HCT116 (cell line): ENCODE data around the gene PLCB4. TPM values are rescaled to one million over a fixed set of nuclear protein-coding genes. Genes with fewer than 3 reads are reported as not detected.

Experiments used
- ATAC-seq: fragments of 200-7000 bp; cut with Tn5 transposase; 2 replicates; pipeline ENCODE4 v1.9.1; 2020; ENCODE audit warnings: mild to moderate bottlenecking, moderate library complexity
- BruUV-seq: library from RNA; stranded (reverse); fragments of 400-500 nt; replicated peaks from 2 replicates; lab custom pipeline; 2021; lab: Mats Ljungman, UMichigan
- CTCF ChIA-PET: fragments of 300-600 bp; sonication (Branson Sonifier 250); formaldehyde crosslinking; loops from one replicate; lab custom pipeline; 2021; ENCODE audit warnings: antibody characterized with exemption; lab: Charles Lee
- POLR2A ChIA-PET: fragments of 300-600, 350-600 bp; sonication (Branson Sonifier 250); formaldehyde crosslinking; loops from one replicate; lab custom pipeline; 2021; ENCODE audit warnings: antibody characterized with exemption; lab: Charles Lee
- RAD21 ChIA-PET, 2 experiments: fragments of 300-600 bp; sonication (Branson Sonifier 250); formaldehyde crosslinking; loops; one replicate each; lab custom pipeline; 2023; ENCODE audit warnings: low total read pairs in 2 of 2; ENCODE audit not compliant: uncharacterized antibody in 2 of 2, unreplicated experiment in 2 of 2, low non-redundant PET in 1 of 2; lab: Charles Lee
- DNase-seq: peaks from one replicate; pipeline ENCODE4 v3.0.0-alpha.2; 2010; ENCODE audit warnings: low read depth, low spot score
- H2AFZ ChIP-seq: fragments of 200-600 bp; shearing (Covaris generic), sonication (generic); 2 replicates; pipeline ENCODE4 v1.6.1; 2017; ENCODE audit warnings: low read depth, mixed run types, mixed read lengths, antibody characterized with exemption, low read length; ENCODE audit not compliant: poor library complexity, severe bottlenecking
- H3K27ac ChIP-seq: 2 replicates; pipeline ENCODE4 v1.5.1; 2012; ENCODE audit warnings: low read depth, low read length
- H3K27me3 ChIP-seq: fragments of 200-600 bp; sonication (generic); 2 replicates; pipeline ENCODE4 v1.6.1; 2016; ENCODE audit warnings: mixed run types, low read length, mixed read lengths; ENCODE audit not compliant: insufficient read depth
- H3K36me3 ChIP-seq, 2 experiments: fragments of 200-500 bp in 1 of 2; fragments of 200-600 bp in 1 of 2; sonication (Bioruptor generic) in 1 of 2; sonication (generic) in 1 of 2; 2 replicates each; pipeline versions ENCODE4 v1.5.1 to v1.6.1; 2014 to 2016; ENCODE audit warnings: low read length in 2 of 2, inconsistent platforms in 1 of 2, mixed read lengths in 1 of 2, mixed run types in 1 of 2; ENCODE audit not compliant: insufficient read depth in 2 of 2, control insufficient read depth in 1 of 2
- H3K4me1 ChIP-seq, 2 experiments: fragments of 200-600 bp in 1 of 2; sonication (generic) in 1 of 2; 2 replicates each; pipeline versions ENCODE4 v1.5.1 to v1.6.1; 2012 to 2017; ENCODE audit warnings: low read length in 2 of 2, inconsistent platforms in 1 of 2, mild to moderate bottlenecking in 1 of 2, mixed read lengths in 1 of 2, mixed run types in 1 of 2, moderate library complexity in 1 of 2; ENCODE audit not compliant: insufficient read depth in 2 of 2, control insufficient read depth in 1 of 2
- H3K4me2 ChIP-seq: fragments of 200-600 bp; sonication (generic); 2 replicates; pipeline ENCODE4 v1.6.1; 2017; ENCODE audit warnings: mixed run types, low read length, mixed read lengths
- H3K4me3 ChIP-seq, 2 experiments: fragments of 200-600 bp in 1 of 2; sonication (generic) in 1 of 2; replicated peaks in 1 of 2; 2 replicates each; pipeline ENCODE4 v1.5.1; 2011 to 2016; ENCODE audit warnings: low read length in 2 of 2, control low read depth in 1 of 2, low read depth in 1 of 2, mild to moderate bottlenecking in 1 of 2, mixed read lengths in 1 of 2, mixed run types in 1 of 2
- H3K79me2 ChIP-seq: fragments of 200-600 bp; sonication (generic); 2 replicates; pipeline ENCODE4 v1.6.1; 2017; ENCODE audit warnings: mild to moderate bottlenecking, mixed run types, low read length, moderate library complexity, mixed read lengths; ENCODE audit not compliant: insufficient read depth
- H3K9ac ChIP-seq: fragments of 200-600 bp; sonication (generic); 2 replicates; pipeline ENCODE4 v1.6.1; 2016; ENCODE audit warnings: low read length, mixed read lengths
- H3K9me2 ChIP-seq: fragments of 200-600 bp; sonication (generic), shearing (Covaris generic); 2 replicates; pipeline ENCODE4 v1.6.1; 2017; ENCODE audit warnings: mixed run types, mild to moderate bottlenecking, moderate library complexity; ENCODE audit not compliant: insufficient read depth
- H3K9me3 ChIP-seq, 2 experiments: fragments of 200-500 bp in 1 of 2; fragments of 200-600 bp in 1 of 2; sonication (Bioruptor generic) in 1 of 2; sonication (generic) in 1 of 2; 2 replicates each; pipeline ENCODE4 v1.6.1; 2014 to 2017; ENCODE audit warnings: low read length in 2 of 2, mixed read lengths in 2 of 2, inconsistent platforms in 1 of 2, low read depth in 1 of 2, mild to moderate bottlenecking in 1 of 2, mixed run types in 1 of 2, moderate library complexity in 1 of 2; ENCODE audit not compliant: control insufficient read depth in 1 of 2, insufficient read depth in 1 of 2
- H4K20me1 ChIP-seq: fragments of 200-600 bp; sonication (generic), shearing (Covaris generic); 2 replicates; pipeline ENCODE4 v1.6.1; 2017; ENCODE audit warnings: mixed run types, mild to moderate bottlenecking, moderate library complexity; ENCODE audit not compliant: insufficient read depth
- ATF3 ChIP-seq: IDR thresholded peaks from 2 replicates; pipeline ENCODE4 v1.6.1; 2012
- CBX3 ChIP-seq: IDR thresholded peaks from 2 replicates; pipeline ENCODE4 v1.6.1; 2012; ENCODE audit warnings: low read depth
- CEBPB ChIP-seq: IDR thresholded peaks from 2 replicates; pipeline ENCODE4 v1.6.1; 2012; ENCODE audit warnings: low read depth
- POLR2AphosphoS5 ChIP-seq: IDR thresholded peaks from 2 replicates; pipeline ENCODE4 v1.6.1; 2011; ENCODE audit warnings: mild to moderate bottlenecking, low read depth, low read length, moderate library complexity
- REST ChIP-seq: IDR thresholded peaks from 2 replicates; pipeline ENCODE4 v1.6.1; 2012; ENCODE audit warnings: low read depth
- SRF ChIP-seq: IDR thresholded peaks from 2 replicates; pipeline ENCODE4 v1.6.1; 2012; ENCODE audit warnings: low read depth
- intact Hi-C: fragments of 100-400 bp; cut with micrococcal nuclease; formaldehyde crosslinking; loops from 2 replicates; pipeline ENCODE4 v1.10.0; 2022
- total RNA-seq: library from RNA; stranded (reverse); gene quantifications from one replicate; pipeline ENCODE4 v1.2.1, GENCODE V29; 2021; ENCODE audit not compliant: unreplicated experiment
- TF ChIP-seq, protein P1 (sequence below): IDR thresholded peaks from 2 replicates; pipeline ENCODE4 v1.6.1; 2012

PLCB4 gene
- total RNA-seq, 1 experiment from 2014 or later = 2.5 TPM

DNA sequence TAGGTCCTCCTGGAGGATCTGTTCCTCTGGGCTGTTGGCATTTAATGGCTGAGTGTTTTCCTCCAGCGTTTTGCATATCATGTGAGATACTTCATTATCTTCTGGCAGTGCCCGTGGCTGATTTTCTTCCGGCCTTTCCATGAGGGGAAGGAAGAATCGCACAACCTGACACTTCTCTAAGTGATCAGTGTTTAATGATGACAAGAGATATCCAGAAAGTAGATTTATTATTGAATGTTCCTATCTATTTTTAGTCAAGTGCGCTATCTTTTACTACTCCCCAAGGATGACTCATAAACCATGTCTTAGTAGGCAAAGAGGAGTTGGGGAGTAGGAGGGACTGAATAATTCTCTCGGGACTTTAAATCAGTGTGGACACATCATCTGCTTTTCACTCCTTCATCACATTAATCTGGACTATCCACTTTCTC is 149.7 kb downstream of the PLCB4 start (continued):
- TF ChIP-seq REST (no peak), CEBPB (no peak), ATF3 (no peak), CBX3 (no peak), POLR2AphosphoS5 (no peak)

- Histone ChIP-seq H3K27me3 (no peaks in the 10 kb centered on the region), H3K79me2 (no peaks in the 10 kb centered on the region), H3K4me3 (no peak overlapping the region), H3K27ac (no peak overlapping the region), H3K36me3 (no peaks in the 10 kb centered on the region), H3K4me2 (no peak overlapping the region), H4K20me1 (no peaks in the 10 kb centered on the region), H3K9me2 (no peaks in the 10 kb centered on the region), H3K9me3 (no peaks in the 10 kb centered on the region), H2AFZ (no peak overlapping the region), H3K4me1 (peaks cover 5 to 8% of the 10 kb centered on the region in 2 experiments), H3K9ac (no peak overlapping the region)
- ATAC-seq (no peak), DNase-seq (no peak)
- POLR2A ChIA-PET = no interaction called here
- CTCF ChIA-PET = no interaction called here
- RAD21 ChIA-PET = no interaction called here
- intact Hi-C loops = no loop called here
- TF ChIP-seq SRF (no peak), POLR2AphosphoS5 (no peak)
- TF ChIP-seq, protein P1, sequence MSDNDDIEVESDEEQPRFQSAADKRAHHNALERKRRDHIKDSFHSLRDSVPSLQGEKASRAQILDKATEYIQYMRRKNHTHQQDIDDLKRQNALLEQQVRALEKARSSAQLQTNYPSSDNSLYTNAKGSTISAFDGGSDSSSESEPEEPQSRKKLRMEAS = no peak
- BruUV-seq = no TSS peak
These were observed 152.1 kb downstream of the PLCB4 start for GRCh38 chr20:9220874-9221547.
